RWPE2 (cell line): ENCODE data around the gene CHST1.
A peak's percentile ranks its signal among the peaks of the same experiment; 100 is the strongest.

Experiments
- ATAC-seq: fragments of 200-7000 bp; cut with Tn5 transposase; 3 replicates; pipeline ENCODE4 v1.9.1; 2021; ENCODE audit warnings: low read depth
- DNase-seq: peaks from one replicate; pipeline ENCODE4 v3.0.0-alpha.2; 2020; ENCODE audit warnings: low spot score
- H3K27ac ChIP-seq: fragments of 450-650 bp; 2 replicates; pipeline ENCODE4 v1.5.1; 2017; ENCODE audit warnings: mild to moderate bottlenecking; ENCODE audit not compliant: poor library complexity, severe bottlenecking
- H3K27me3 ChIP-seq: fragments of 250-450 bp; sonication (Bioruptor Pico); 2 replicates; pipeline ENCODE4 v1.5.1; 2021; ENCODE audit warnings: mild to moderate bottlenecking, moderate library complexity; ENCODE audit not compliant: insufficient read depth, poor library complexity, severe bottlenecking
- H3K36me3 ChIP-seq: fragments of 250-450 bp; sonication (Bioruptor Pico); 2 replicates; pipeline ENCODE4 v1.5.1; 2020; ENCODE audit warnings: low read depth, mild to moderate bottlenecking, moderate library complexity
- H3K4me1 ChIP-seq: fragments of 250-450 bp; sonication (Bioruptor Pico); 2 replicates; pipeline ENCODE4 v1.5.1; 2021; ENCODE audit warnings: mild to moderate bottlenecking, moderate library complexity; ENCODE audit not compliant: insufficient read depth, poor library complexity, severe bottlenecking
- H3K4me3 ChIP-seq: fragments of 250-450 bp; sonication (Bioruptor Pico); 2 replicates; pipeline ENCODE4 v1.5.1; 2021; ENCODE audit warnings: mild to moderate bottlenecking, moderate library complexity; ENCODE audit not compliant: severe bottlenecking
- H3K9me3 ChIP-seq: fragments of 250-450 bp; sonication (Bioruptor Pico); 2 replicates; pipeline ENCODE4 v1.5.1; 2021; ENCODE audit warnings: mild to moderate bottlenecking, moderate library complexity; ENCODE audit not compliant: severe bottlenecking
- CTCF ChIP-seq: fragments of 450-650 bp; IDR thresholded peaks from one replicate; pipeline ENCODE4 v1.5.1; 2017; ENCODE audit warnings: mild to moderate bottlenecking, moderate library complexity; ENCODE audit not compliant: poor library complexity, severe bottlenecking

The CHST1 gene

GRCh38 chr11:45671246-45672171 lies 6.1 kb upstream of the CHST1 start:
- DNase-seq (peak; percentile 42), ATAC-seq (peak; percentile 18; the same call in 1 of the 3 replicates)
- H3K36me3 ChIP-seq, result no peaks in the 10 kb centered on the region
- H3K4me1 ChIP-seq, result no peaks in the 10 kb centered on the region
- H3K27me3 ChIP-seq, result peaks cover 10% of the 10 kb centered on the region
- H3K27ac ChIP-seq, result no peak overlapping the region
- no peak for TF ChIP-seq CTCF
- H3K9me3 ChIP-seq, result no peaks in the 10 kb centered on the region
- no peak overlapping the region for H3K4me3 ChIP-seq

- no peak for TF ChIP-seq CTCF
- ATAC-seq (no peak), DNase-seq (peak; percentile 37)
- Histone ChIP-seq H3K9me3 (no peaks in the 10 kb centered on the region), H3K4me3 (no peak overlapping the region), H3K4me1 (no peaks in the 10 kb centered on the region), H3K27me3 (peaks cover 19% of the 10 kb centered on the region), H3K36me3 (no peaks in the 10 kb centered on the region), H3K27ac (no peak overlapping the region)
Observed at GRCh38 chr11:45670386-45671135, 5.1 kb upstream of the CHST1 start.

- ATAC-seq (no peak), DNase-seq (no peak)
- TF ChIP-seq CTCF, result no peak
- H3K27ac ChIP-seq, result no peak overlapping the region
- H3K9me3 ChIP-seq, result no peaks in the 10 kb centered on the region
- no peak overlapping the region for H3K4me3 ChIP-seq
- H3K36me3 ChIP-seq, result no peaks in the 10 kb centered on the region
- no peaks in the 10 kb centered on the region for H3K4me1 ChIP-seq
- H3K27me3 ChIP-seq, result peaks cover 21% of the 10 kb centered on the region
Observed at GRCh38 chr11:45669956-45670355, 4.5 kb upstream of the CHST1 start.

GRCh38 chr11:45669146-45669545 lies 3.7 kb upstream of the CHST1 start:
- Histone ChIP-seq H3K36me3 (no peaks in the 10 kb centered on the region), H3K9me3 (no peaks in the 10 kb centered on the region), H3K27ac (no peak overlapping the region), H3K27me3 (peaks cover 28% of the 10 kb centered on the region), H3K4me3 (no peak overlapping the region), H3K4me1 (no peaks in the 10 kb centered on the region)
- TF ChIP-seq CTCF, result no peak
- ATAC-seq (no peak), DNase-seq (no peak)
